Pancreas (tissue), 10 donors: ENCODE data around the gene LRRC38. TPM values are rescaled to one million over a fixed set of nuclear protein-coding genes. Genes with fewer than 3 reads are reported as not detected.

ENCODE experiments used
- ATAC-seq, 4 donors: fragments of 200-7000 bp; cut with Tn5 transposase; one replicate each; pipeline versions ENCODE4 v1.8.0 to v1.9.1; 2020; ENCODE audit warnings: mild to moderate bottlenecking in 4 of 4, moderate library complexity in 4 of 4
- DNase-seq, 6 donors: peaks; one replicate each; pipeline ENCODE4 v3.0.0-alpha.2; 2020
- FAIRE-seq: peaks from 2 replicates; lab custom pipeline; 2012; peaks lifted over from hg19 to GRCh38; lab: Jason Lieb, UNC
- H3K27ac ChIP-seq, 4 donors: fragments of 200-600 bp; sonication (generic); 1 replicate in 3 of 4; 2 replicates in 1 of 4; pipeline versions ENCODE4 v1.5.0 to v1.8.0; 2020
- H3K27me3 ChIP-seq, 4 donors: fragments of 200-600 bp; one replicate each; pipeline ENCODE4 v1.8.0; 2021
- H3K36me3 ChIP-seq, 3 donors: fragments of 200-600 bp; sonication (generic) in 1 of 3; one replicate each; pipeline versions ENCODE4 v1.5.0 to v1.8.0; 2020 to 2021
- H3K4me1 ChIP-seq, 3 donors: fragments of 200-600 bp; one replicate each; pipeline ENCODE4 v1.8.0; 2021
- H3K4me3 ChIP-seq, 4 donors: fragments of 200-600 bp; sonication (generic) in 2 of 4; one replicate each; pipeline versions ENCODE4 v1.5.0 to v1.8.0; 2020 to 2021
- H3K9me3 ChIP-seq, 4 donors: fragments of 200-600 bp; one replicate each; pipeline ENCODE4 v1.8.0; 2021
- WGBS, 2 donors: extraction: QIAGEN DNeasy Blood & Tissue Kit; methylation state at CpG; one replicate each; pipeline ENCODE4 v1.1.7; 2013; 5-methylcytosine and 5-hydroxymethylcytosine counted together
- intact Hi-C, 3 donors: fragments of 100-400 bp; cut with DNase I; formaldehyde crosslinking; loops; one replicate each; pipeline versions ENCODE4 v1.11.1 to v1.14.2; 2022
- polyA plus RNA-seq, 2 donors: library from polyadenylated mRNA; stranded (reverse); fragments of 200-250 nt; gene quantifications; one replicate each; pipeline ENCODE4 v1.2.3, GENCODE V29; 2013
- total RNA-seq, 6 donors: library from RNA; stranded (reverse); fragmentation: NEBNext Ultra II Directional in 4 of 6; extraction: Animal tissue kit (Norgen Biotek cat#: 25700) in 4 of 6; gene quantifications; one replicate each; pipeline versions ENCODE4 v1.2.1 to v1.2.4, GENCODE V29; 2021 to 2023
- TF ChIP-seq, protein P1 (sequence below), 4 donors: fragments of 200-600 bp; sonication (generic) in 3 of 4; IDR thresholded peaks; one replicate each; pipeline versions ENCODE4 v1.5.0 to v1.8.0; 2021; ENCODE audit warnings: antibody characterized with exemption in 4 of 4
- donor health status: healthy with polysubstance abuse.
- donor health status: DM: no; HTN: no; CAD: no; lungs with moderate emphysema.
- donor health status: DM: no; HTN: no; CAD: no.
- donor health status: control.
- donor health status: control.
- donor health status: Bipolar disorder and iron deficiency.
- donor health status: DM: yes; HTN: yes; CAD: no.
- donor health status: DM: no; HTN: no; CAD: no.
- donor health status: DM: no; HTN: no; CAD: no.
- donor health status: DM: yes; HTN: yes; CAD: no.

Gene LRRC38
- total and polyA plus RNA-seq, 8 donors = not detected

- H3K27me3 ChIP-seq = no peaks in the 10 kb centered on the region
- DNase-seq (no peak), ATAC-seq (no peak), FAIRE-seq (no peak)
- H3K4me1 ChIP-seq = no peaks in the 10 kb centered on the region
- no peak overlapping the region for H3K27ac ChIP-seq
- no peaks in the 10 kb centered on the region for H3K36me3 ChIP-seq
- TF ChIP-seq, protein P1, sequence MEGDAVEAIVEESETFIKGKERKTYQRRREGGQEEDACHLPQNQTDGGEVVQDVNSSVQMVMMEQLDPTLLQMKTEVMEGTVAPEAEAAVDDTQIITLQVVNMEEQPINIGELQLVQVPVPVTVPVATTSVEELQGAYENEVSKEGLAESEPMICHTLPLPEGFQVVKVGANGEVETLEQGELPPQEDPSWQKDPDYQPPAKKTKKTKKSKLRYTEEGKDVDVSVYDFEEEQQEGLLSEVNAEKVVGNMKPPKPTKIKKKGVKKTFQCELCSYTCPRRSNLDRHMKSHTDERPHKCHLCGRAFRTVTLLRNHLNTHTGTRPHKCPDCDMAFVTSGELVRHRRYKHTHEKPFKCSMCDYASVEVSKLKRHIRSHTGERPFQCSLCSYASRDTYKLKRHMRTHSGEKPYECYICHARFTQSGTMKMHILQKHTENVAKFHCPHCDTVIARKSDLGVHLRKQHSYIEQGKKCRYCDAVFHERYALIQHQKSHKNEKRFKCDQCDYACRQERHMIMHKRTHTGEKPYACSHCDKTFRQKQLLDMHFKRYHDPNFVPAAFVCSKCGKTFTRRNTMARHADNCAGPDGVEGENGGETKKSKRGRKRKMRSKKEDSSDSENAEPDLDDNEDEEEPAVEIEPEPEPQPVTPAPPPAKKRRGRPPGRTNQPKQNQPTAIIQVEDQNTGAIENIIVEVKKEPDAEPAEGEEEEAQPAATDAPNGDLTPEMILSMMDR (IDR thresholded peaks at IDR 0.05) = no peak
- intact Hi-C loops = no loop called here
- no peaks in the 10 kb centered on the region for H3K9me3 ChIP-seq
- H3K4me3 ChIP-seq = no peak overlapping the region
- WGBS, 2 donors = 67 to 69% methylated on average over 4 of the region's 4 CpGs
Measured at GRCh38 chr1:13550663-13551062, 36.9 kb upstream of the LRRC38 start.

- TF ChIP-seq, protein P1 (IDR thresholded peaks at IDR 0.05) = no peak
- WGBS, 2 donors = 37 to 51% methylated on average over 3 of the region's 3 CpGs
- Histone ChIP-seq H3K9me3 (no peaks in the 10 kb centered on the region), H3K27me3 (no peaks in the 10 kb centered on the region), H3K4me3 (no peak overlapping the region), H3K4me1 (no peaks in the 10 kb centered on the region), H3K36me3 (no peaks in the 10 kb centered on the region), H3K27ac (no peak overlapping the region)
- DNase-seq (no peak), FAIRE-seq (no peak), ATAC-seq (no peak)
- intact Hi-C loops = no loop called here
Measured at GRCh38 chr1:13549521-13549920, 35.7 kb upstream of the LRRC38 start.

- DNase-seq = no peak
- Histone ChIP-seq H3K27me3 (no peaks in the 10 kb centered on the region), H3K4me3 (no peak overlapping the region), H3K27ac (no peak overlapping the region), H3K4me1 (no peaks in the 10 kb centered on the region), H3K36me3 (no peaks in the 10 kb centered on the region), H3K9me3 (no peaks in the 10 kb centered on the region)
- intact Hi-C loops = no loop called here
- TF ChIP-seq, protein P1 (IDR thresholded peaks at IDR 0.05) = no peak
- no peak for ATAC-seq
- FAIRE-seq = no peak
- 55 to 68% methylated on average over 6 of the region's 6 CpGs for WGBS, 2 donors
Measured at GRCh38 chr1:13549021-13549420, 35.2 kb upstream of the LRRC38 start.

GRCh38 chr1:13548281-13548680 lies 34.5 kb upstream of the LRRC38 start:
- Histone ChIP-seq H3K27me3 (no peaks in the 10 kb centered on the region), H3K9me3 (no peaks in the 10 kb centered on the region), H3K36me3 (no peaks in the 10 kb centered on the region), H3K4me1 (no peaks in the 10 kb centered on the region), H3K27ac (no peak overlapping the region), H3K4me3 (no peak overlapping the region)
- ATAC-seq (no peak), FAIRE-seq (no peak), DNase-seq (no peak)
- intact Hi-C loops = no loop called here
- TF ChIP-seq, protein P1 (IDR thresholded peaks at IDR 0.05) = no peak
- 69 to 70% methylated on average over 6 of the region's 6 CpGs for WGBS, 2 donors

- FAIRE-seq = no peak
- Histone ChIP-seq H3K27me3 (no peaks in the 10 kb centered on the region), H3K27ac (no peak overlapping the region), H3K4me1 (no peaks in the 10 kb centered on the region), H3K36me3 (no peaks in the 10 kb centered on the region), H3K4me3 (no peak overlapping the region), H3K9me3 (no peaks in the 10 kb centered on the region)
- WGBS, 2 donors = 31 to 56% methylated on average over 3 of the region's 3 CpGs
- no peak for DNase-seq
- intact Hi-C loops = no loop called here
- no peak for ATAC-seq
- TF ChIP-seq, protein P1 (IDR thresholded peaks at IDR 0.05) = no peak
Measured at GRCh38 chr1:13546791-13547190, 33.0 kb upstream of the LRRC38 start.
